ENCODE results near the gene NTNG2. TPM values are rescaled to one million over a fixed set of nuclear protein-coding genes. Genes with fewer than 3 reads are reported as not detected.

NTNG2 gene
- total and polyA plus RNA-seq, 9 of the 15 experiments (the other 6 are each of a cell fraction or from before 2014, with no cell fraction given), result 0.01 to 0.11 (median 0.09) TPM; not detected in 6

DNA sequence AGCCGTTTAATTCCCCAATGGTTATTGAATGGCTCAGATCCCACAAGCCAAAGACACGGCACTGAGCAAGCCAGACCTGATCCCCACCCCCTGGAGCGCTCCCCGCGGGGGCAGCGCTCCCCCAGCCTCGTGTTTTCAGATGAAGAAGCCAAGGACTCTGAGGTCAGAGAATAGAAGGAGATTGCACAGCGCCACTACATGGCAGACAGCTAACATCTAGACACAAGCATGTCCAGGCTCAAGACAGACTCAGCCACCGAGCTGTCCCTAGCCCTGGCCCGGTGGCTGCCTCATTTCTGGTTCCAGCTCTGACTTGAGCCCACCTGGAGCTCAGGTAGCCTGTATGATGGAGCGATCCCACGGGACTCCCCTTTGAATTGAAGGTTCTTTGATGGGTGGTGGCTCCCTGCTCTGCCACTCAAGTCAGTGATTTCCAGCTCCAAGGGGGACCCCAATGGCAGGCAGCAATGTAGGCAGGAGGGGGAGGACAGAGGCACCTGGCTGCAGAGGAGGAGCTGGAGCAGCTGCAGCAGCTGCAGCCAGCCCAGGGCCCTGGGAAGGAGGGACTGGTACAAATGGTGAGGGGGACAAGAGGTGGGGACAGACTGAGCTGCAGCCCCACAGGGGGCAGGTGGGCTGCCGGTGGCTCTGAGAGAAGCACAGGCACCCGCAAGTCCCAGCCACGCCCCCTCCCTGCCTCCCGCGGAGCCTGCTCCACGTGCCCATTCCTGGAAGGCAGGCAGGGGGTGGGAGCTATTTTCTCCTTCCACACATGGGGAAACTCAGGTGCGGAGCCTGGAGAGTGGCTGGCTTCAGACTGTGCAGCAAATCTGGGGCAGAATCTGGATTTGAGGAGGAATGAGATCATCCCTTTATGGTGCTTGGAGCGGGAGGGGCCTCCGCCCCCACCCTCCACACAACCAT is 40.2 kb downstream of the NTNG2 start:
- POLR2A ChIA-PET, result no interaction called here
- H3K9me3 ChIP-seq (replicated peaks; ENCODE audit: control insufficient read depth, insufficient read depth, low read depth, low read length), result no peaks in the 10 kb centered on the region
- H3K27me3 ChIP-seq (ENCODE audit: control insufficient read depth in 2 of 2, insufficient read depth in 2 of 2, low read length in 2 of 2), result peaks cover 42 to 92% of the 10 kb centered on the region in 2 experiments
- in situ Hi-C loops (cut with MboI) (no loop called here), intact Hi-C loops (cut with micrococcal nuclease) (no loop called here)
- BruUV-seq (replicated peaks), result no TSS peak
- ATAC-seq (peak; percentile 85), FAIRE-seq (no peak), DNase-seq (ENCODE audit: extremely low read depth in 1 of 4, low spot score in 3 of 4) (peak in 2 of 4 experiments; percentile 36 to 40)
- no peaks in the 10 kb centered on the region for H3K36me3 ChIP-seq (ENCODE audit: control insufficient read depth, insufficient read depth, low read length)
- no peak overlapping the region for H3K27ac ChIP-seq (ENCODE audit: extremely low read depth, low read depth, low read length)
- CTCF ChIA-PET (ENCODE audit: low intra/inter-chr PET ratio), result no interaction called here
- 3% methylated on average over 16 of the region's 21 CpGs for WGBS (ENCODE audit: insufficient coverage, low coverage, missing lambda C conversion rate)
- H3K79me2 ChIP-seq (ENCODE audit: control insufficient read depth, insufficient read depth, low read length), result no peaks in the 10 kb centered on the region
- no peaks in the 10 kb centered on the region for H3K9me1 ChIP-seq (ENCODE audit: control insufficient read depth, insufficient read depth, low read length)
- H3K9ac ChIP-seq (ENCODE audit: insufficient read depth in 1 of 2, low read depth in 2 of 2, low read length in 2 of 2), result no peak overlapping the region
- H3K4me2 ChIP-seq (ENCODE audit: insufficient read depth, low read length), result no peak overlapping the region
- TF ChIP-seq, protein P1, sequence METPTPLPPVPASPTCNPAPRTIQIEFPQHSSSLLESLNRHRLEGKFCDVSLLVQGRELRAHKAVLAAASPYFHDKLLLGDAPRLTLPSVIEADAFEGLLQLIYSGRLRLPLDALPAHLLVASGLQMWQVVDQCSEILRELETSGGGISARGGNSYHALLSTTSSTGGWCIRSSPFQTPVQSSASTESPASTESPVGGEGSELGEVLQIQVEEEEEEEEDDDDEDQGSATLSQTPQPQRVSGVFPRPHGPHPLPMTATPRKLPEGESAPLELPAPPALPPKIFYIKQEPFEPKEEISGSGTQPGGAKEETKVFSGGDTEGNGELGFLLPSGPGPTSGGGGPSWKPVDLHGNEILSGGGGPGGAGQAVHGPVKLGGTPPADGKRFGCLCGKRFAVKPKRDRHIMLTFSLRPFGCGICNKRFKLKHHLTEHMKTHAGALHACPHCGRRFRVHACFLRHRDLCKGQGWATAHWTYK (CRISPR knock-in tag; IDR thresholded peaks at IDR 0.05), result no peak
- TF ChIP-seq, protein P2, sequence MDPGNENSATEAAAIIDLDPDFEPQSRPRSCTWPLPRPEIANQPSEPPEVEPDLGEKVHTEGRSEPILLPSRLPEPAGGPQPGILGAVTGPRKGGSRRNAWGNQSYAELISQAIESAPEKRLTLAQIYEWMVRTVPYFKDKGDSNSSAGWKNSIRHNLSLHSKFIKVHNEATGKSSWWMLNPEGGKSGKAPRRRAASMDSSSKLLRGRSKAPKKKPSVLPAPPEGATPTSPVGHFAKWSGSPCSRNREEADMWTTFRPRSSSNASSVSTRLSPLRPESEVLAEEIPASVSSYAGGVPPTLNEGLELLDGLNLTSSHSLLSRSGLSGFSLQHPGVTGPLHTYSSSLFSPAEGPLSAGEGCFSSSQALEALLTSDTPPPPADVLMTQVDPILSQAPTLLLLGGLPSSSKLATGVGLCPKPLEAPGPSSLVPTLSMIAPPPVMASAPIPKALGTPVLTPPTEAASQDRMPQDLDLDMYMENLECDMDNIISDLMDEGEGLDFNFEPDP (CRISPR knock-in tag; IDR thresholded peaks at IDR 0.05), result no peak
- peak in 1 of 2 experiments; percentile 36; a peak in 1 of 4 replicates for TF ChIP-seq RAD21 (CRISPR knock-in tag; conservative IDR thresholded peaks at IDR 0.05 in 1 of 2, IDR thresholded peaks at IDR 0.05 in 1 of 2)
- TF ChIP-seq, protein P3, sequence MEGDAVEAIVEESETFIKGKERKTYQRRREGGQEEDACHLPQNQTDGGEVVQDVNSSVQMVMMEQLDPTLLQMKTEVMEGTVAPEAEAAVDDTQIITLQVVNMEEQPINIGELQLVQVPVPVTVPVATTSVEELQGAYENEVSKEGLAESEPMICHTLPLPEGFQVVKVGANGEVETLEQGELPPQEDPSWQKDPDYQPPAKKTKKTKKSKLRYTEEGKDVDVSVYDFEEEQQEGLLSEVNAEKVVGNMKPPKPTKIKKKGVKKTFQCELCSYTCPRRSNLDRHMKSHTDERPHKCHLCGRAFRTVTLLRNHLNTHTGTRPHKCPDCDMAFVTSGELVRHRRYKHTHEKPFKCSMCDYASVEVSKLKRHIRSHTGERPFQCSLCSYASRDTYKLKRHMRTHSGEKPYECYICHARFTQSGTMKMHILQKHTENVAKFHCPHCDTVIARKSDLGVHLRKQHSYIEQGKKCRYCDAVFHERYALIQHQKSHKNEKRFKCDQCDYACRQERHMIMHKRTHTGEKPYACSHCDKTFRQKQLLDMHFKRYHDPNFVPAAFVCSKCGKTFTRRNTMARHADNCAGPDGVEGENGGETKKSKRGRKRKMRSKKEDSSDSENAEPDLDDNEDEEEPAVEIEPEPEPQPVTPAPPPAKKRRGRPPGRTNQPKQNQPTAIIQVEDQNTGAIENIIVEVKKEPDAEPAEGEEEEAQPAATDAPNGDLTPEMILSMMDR (IDR thresholded peaks at IDR 0.05 in 2 of 3, conservative IDR thresholded peaks at IDR 0.05 in 1 of 3; ENCODE audit: insufficient read depth in 2 of 3, low read depth in 1 of 3, low read length in 3 of 3), result peak; percentile 38 to 42 (median 41); a peak in 4 of 6 replicates
- TF ChIP-seq, protein P4, sequence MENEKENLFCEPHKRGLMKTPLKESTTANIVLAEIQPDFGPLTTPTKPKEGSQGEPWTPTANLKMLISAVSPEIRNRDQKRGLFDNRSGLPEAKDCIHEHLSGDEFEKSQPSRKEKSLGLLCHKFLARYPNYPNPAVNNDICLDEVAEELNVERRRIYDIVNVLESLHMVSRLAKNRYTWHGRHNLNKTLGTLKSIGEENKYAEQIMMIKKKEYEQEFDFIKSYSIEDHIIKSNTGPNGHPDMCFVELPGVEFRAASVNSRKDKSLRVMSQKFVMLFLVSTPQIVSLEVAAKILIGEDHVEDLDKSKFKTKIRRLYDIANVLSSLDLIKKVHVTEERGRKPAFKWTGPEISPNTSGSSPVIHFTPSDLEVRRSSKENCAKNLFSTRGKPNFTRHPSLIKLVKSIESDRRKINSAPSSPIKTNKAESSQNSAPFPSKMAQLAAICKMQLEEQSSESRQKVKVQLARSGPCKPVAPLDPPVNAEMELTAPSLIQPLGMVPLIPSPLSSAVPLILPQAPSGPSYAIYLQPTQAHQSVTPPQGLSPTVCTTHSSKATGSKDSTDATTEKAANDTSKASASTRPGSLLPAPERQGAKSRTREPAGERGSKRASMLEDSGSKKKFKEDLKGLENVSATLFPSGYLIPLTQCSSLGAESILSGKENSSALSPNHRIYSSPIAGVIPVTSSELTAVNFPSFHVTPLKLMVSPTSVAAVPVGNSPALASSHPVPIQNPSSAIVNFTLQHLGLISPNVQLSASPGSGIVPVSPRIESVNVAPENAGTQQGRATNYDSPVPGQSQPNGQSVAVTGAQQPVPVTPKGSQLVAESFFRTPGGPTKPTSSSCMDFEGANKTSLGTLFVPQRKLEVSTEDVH (IDR thresholded peaks at IDR 0.05; ENCODE audit: low read depth, partially characterized antibody), result no peak
- H3K4me1 ChIP-seq (replicated peaks in 1 of 2; ENCODE audit: control insufficient read depth in 2 of 2, insufficient read depth in 2 of 2, low read length in 2 of 2), result peaks cover 0 to 10% of the 10 kb centered on the region in 2 experiments; a peak in 1 of 5 replicates
- no peak overlapping the region for H2AFZ ChIP-seq (ENCODE audit: low read depth, low read length)
- peaks cover 14% of the 10 kb centered on the region; the same call in 1 of the 2 replicates for H4K20me1 ChIP-seq (replicated peaks; ENCODE audit: control insufficient read depth, insufficient read depth, low read length)
- no peak overlapping the region for H3K4me3 ChIP-seq
